Activated gamma-delta T cell treated with anti-CD3 and anti-CD28 coated beads, Interleukin-2, amount 50 U/mL, for 16 hours (primary cell): ENCODE data around the gene TMEM145.

Experiments
- DNase-seq: peaks from one replicate; pipeline ENCODE4 v3.0.0-alpha.2; 2020; ENCODE audit warnings: low read depth

The TMEM145 gene

DNA sequence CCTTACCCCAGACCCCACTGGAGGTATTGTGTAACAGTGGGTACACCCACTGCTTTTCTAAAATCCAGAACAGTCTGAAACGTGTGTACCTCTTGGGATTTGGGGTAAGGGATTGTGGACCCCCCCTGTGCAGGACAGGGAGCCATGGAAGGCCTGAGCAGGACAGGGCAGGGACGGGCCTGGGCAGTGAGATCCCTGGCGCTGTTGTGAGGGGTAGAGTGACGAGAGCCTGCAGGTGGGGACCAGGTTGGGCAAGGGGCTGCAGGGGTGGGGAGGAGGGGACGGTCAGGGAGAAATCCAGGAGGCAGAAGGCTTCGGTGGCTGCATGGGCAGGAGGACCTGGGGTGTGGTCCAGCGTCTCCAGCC, 48.4 kb downstream of the TMEM145 start:
- no peak for DNase-seq

GRCh38 chr19:42362342-42362741, 49.2 kb downstream of the TMEM145 start:
- no peak for DNase-seq

DNA sequence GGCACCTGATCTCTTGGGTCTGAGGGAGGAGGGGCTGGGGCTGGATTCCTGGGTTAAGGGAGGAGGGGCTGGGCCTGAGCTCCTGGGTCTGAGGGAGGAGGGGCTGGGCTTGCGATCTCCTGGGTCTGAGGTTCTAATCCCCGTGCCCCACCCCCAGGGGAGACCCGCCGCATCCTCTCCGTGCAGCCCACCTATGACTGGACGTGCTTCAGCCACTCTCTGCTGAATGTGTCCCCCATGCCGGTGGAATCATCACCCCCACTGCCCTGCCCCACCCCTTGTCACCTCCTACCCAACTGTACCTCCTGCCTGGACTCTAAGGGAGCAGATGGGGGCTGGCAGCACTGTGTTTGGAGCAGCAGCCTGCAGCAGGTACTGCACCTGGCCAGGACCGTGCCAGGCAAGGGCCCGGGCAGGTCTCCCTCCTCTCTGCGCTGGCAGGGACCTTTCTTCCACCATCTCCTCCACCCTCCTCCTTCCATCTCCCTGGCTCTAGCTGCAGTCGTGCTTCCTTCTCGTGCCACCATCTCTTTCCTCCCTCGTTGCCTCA, 49.9 kb downstream of the TMEM145 start:
- no peak for DNase-seq

DNA sequence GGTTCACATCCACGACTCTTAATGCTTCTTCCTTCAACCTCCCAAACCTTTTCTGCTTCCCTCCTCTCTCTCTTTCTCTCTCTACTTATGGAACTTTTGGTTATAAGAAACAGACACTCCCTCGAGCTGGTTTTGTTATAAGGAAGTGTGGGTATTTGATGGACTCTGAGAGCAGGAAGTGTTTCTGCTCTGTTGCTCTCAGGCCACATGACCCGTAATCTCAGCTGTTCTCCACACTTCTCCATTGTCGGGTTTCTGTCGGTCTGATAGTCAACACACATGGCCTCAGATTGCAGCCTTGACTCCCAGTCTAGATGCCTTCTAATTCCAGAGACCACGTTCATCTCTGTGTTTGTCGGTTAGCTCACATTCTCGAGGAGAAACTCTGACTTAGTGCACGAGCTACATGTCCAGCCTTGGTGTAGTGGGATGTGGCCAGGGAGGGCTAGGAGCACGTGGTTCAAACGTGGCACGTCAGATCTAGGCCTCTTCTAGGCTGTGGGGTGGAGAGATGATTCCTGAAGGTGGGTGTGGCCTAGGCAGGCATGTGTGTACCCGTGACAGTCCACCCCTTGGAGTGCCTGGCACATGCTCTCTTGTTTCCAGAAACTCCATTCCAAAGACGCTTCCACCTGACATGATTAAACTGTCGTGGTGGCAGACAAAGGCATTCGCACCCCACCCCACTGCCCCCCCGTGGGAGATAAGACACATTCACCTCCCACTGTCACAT, 50.7 kb downstream of the TMEM145 start:
- DNase-seq, result no peak

DNA sequence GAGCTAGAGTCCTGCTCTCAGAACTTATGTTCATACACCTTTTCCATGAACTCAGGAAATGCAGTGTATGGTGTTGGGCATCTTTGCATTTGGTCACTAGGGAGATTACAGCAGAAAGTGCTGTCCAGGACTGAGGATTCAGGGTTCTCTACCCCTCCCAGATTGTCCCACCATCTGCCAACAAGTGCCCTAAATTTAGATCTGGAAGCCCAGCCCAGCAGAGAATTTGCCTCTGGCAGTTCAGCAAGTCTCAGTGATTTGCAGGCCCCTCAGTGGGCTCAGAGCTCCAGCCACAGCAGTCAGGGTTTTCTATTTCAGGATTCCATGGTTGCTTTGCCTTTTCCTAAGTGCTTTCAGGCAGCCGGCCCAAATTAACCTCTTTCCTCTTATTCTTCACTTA, 53.6 kb downstream of the TMEM145 start:
- no peak for DNase-seq

DNA sequence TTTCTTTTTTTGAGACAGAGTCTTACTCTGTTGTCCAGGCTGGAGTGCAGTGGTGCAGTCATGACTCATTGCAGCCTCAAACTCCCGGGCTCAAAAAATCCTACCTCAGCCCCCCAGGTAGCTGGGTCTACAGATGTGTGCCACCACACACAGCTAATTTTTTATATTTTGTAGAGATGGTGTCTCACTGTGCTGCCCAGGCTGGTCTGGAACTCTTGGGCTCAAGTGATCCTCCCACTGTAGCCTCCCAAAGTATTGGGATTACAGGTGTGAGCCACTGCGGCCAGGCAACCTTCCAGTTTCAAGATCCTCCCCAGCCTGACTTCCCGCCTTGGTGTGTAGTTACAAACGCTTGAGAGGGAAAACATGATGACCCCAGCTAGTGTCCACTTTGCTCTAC, 54.8 kb downstream of the TMEM145 start:
- no peak for DNase-seq

DNA sequence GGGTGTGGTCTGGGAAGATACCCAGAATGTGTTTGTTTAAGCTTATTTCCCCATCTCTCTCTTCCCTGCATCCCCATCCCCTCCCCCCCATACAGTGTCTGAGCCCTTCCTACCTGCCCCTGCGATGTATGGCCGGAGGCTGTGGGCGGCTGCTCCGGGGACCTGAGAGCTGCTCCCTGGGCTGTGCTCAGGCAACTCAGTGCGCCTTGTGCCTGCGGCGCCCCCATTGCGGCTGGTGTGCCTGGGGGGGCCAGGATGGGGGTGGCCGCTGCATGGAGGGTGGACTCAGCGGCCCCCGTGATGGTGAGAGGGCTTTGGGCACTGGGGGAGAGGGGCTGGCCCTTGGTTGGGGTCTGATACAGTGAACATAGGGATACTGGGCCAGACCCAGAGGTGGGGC, 55.3 kb downstream of the TMEM145 start:
- no peak for DNase-seq

- no peak for DNase-seq
Observed at GRCh38 chr19:42368765-42369164, 55.7 kb downstream of the TMEM145 start.

GRCh38 chr19:42369433-42370067, 56.4 kb downstream of the TMEM145 start:
- DNase-seq, result no peak

DNA sequence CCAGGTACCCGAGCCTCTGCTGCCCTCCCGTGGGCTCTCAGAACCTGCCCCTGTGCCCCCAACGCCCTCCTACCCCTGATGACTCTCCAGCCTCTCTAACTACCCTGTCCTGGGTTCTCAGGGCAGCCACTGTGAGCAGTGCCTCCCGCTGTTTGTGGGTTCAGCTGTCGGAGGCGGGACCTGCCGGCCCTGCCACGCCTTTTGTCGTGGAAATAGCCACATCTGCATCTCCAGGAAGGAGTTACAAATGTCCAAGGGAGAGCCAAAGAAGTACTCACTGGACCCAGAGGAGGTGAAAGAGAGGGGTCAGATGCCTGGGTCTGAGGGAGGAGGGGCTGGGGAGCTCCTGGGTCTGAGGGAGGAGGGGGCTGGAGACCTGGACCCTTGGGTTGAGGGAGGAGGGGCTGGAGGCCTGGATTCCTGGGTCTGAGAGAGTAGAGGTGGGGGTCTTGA, 57.0 kb downstream of the TMEM145 start:
- DNase-seq, result no peak

- DNase-seq, result no peak
Observed at GRCh38 chr19:42370626-42371175, 57.6 kb downstream of the TMEM145 start.
